WTC11 (cell line): ENCODE data around the gene CABLES1. TPM values are rescaled to one million over a fixed set of nuclear protein-coding genes. Genes with fewer than 3 reads are reported as not detected.

Experiments used
- ATAC-seq: fragments of 200-7000 bp; cut with Tn5 transposase; 2 replicates; pipeline ENCODE4 v1.10.0; 2021; ENCODE audit warnings: mild to moderate bottlenecking, moderate library complexity
- CTCF ChIA-PET: fragments of 300-600 bp; sonication (Branson Sonifier 250); formaldehyde crosslinking; loops from one replicate; lab custom pipeline; 2021; ENCODE audit warnings: antibody characterized with exemption; lab: Charles Lee
- POLR2A ChIA-PET: fragments of 350-600 bp; sonication (Branson Sonifier 250); formaldehyde crosslinking; loops from one replicate; lab custom pipeline; 2021; ENCODE audit warnings: antibody characterized with exemption; lab: Charles Lee
- DNase-seq: peaks from one replicate; pipeline ENCODE4 v3.0.0; 2021; ENCODE audit warnings: low spot score
- H3K27ac Mint-ChIP-seq: 2 replicates; pipeline ENCODE4 v1.8.0; 2021; ENCODE audit warnings: mixed read lengths
- H3K27me3 Mint-ChIP-seq: 2 replicates; pipeline ENCODE4 v1.8.0; 2021; ENCODE audit warnings: low read depth, mild to moderate bottlenecking, moderate library complexity, mixed read lengths
- H3K36me3 Mint-ChIP-seq: 2 replicates; pipeline ENCODE4 v1.8.0; 2021; ENCODE audit warnings: mixed read lengths
- H3K4me1 Mint-ChIP-seq: 2 replicates; pipeline ENCODE4 v1.8.0; 2022; ENCODE audit warnings: mixed read lengths
- H3K4me3 Mint-ChIP-seq: 2 replicates; pipeline ENCODE4 v1.8.0; 2021; ENCODE audit warnings: mild to moderate bottlenecking, moderate library complexity, mixed read lengths
- H3K9me3 Mint-ChIP-seq: 2 replicates; pipeline ENCODE4 v1.8.0; 2021; ENCODE audit warnings: mixed read lengths
- E2F1 ChIP-seq: sonication (generic); formaldehyde crosslinking; IDR thresholded peaks from 2 replicates; pipeline ENCODE4 v1.8.0; 2022; ENCODE audit warnings: mild to moderate bottlenecking, missing genetic modification reagents
- EMX1 ChIP-seq: fragments of 250-450 bp; sonication (Bioruptor Pico); IDR thresholded peaks from 2 replicates; pipeline ENCODE4 v1.8.0; 2021; ENCODE audit warnings: mild to moderate bottlenecking
- ETV6 ChIP-seq: sonication (generic); formaldehyde crosslinking; IDR thresholded peaks from 2 replicates; pipeline ENCODE4 v1.8.1; 2022; ENCODE audit warnings: mild to moderate bottlenecking, missing genetic modification reagents
- FOXP1 ChIP-seq: sonication (generic); formaldehyde crosslinking; IDR thresholded peaks from 2 replicates; pipeline ENCODE4 v1.8.0; 2022; ENCODE audit warnings: missing genetic modification reagents, mild to moderate bottlenecking, moderate library complexity, borderline replicate concordance
- KAT7 ChIP-seq: sonication (generic); formaldehyde crosslinking; IDR thresholded peaks from 2 replicates; pipeline ENCODE4 v1.8.1; 2023; ENCODE audit warnings: missing genetic modification reagents, mild to moderate bottlenecking, borderline replicate concordance
- MXD4 ChIP-seq: fragments of 250-450 bp; sonication (Bioruptor Pico); IDR thresholded peaks from 2 replicates; pipeline ENCODE4 v1.8.0; 2021; ENCODE audit warnings: mild to moderate bottlenecking, moderate library complexity, borderline replicate concordance
- NR2C2 ChIP-seq: sonication (generic); formaldehyde crosslinking; IDR thresholded peaks from 2 replicates; pipeline ENCODE4 v1.8.0; 2022; ENCODE audit warnings: mild to moderate bottlenecking, missing genetic modification reagents
- PRDM15 ChIP-seq: sonication (generic); formaldehyde crosslinking; IDR thresholded peaks from 2 replicates; pipeline ENCODE4 v1.8.0; 2022; ENCODE audit warnings: missing genetic modification reagents
- PRRX2 ChIP-seq: fragments of 250-450 bp; sonication (Bioruptor Pico); IDR thresholded peaks from 2 replicates; pipeline ENCODE4 v1.8.0; 2021; ENCODE audit warnings: mild to moderate bottlenecking
- TCF7 ChIP-seq: sonication (generic); formaldehyde crosslinking; IDR thresholded peaks from 2 replicates; pipeline ENCODE4 v1.8.0; 2022; ENCODE audit warnings: mild to moderate bottlenecking, low read depth, missing genetic modification reagents, moderate library complexity
- ZNF219 ChIP-seq: sonication (generic); formaldehyde crosslinking; IDR thresholded peaks from 2 replicates; pipeline ENCODE4 v1.8.0; 2023; ENCODE audit warnings: missing genetic modification reagents, mild to moderate bottlenecking, borderline replicate concordance
- ZNF263 ChIP-seq: sonication (generic); formaldehyde crosslinking; IDR thresholded peaks from 2 replicates; pipeline ENCODE4 v1.8.1; 2022; ENCODE audit warnings: low read depth, mild to moderate bottlenecking, moderate library complexity, missing genetic modification reagents
- ZNF317 ChIP-seq: sonication (generic); formaldehyde crosslinking; IDR thresholded peaks from 2 replicates; pipeline ENCODE4 v1.8.1; 2023; ENCODE audit warnings: low read depth, mild to moderate bottlenecking, moderate library complexity, missing genetic modification reagents, borderline replicate concordance
- ZNF396 ChIP-seq: fragments of 250-450 bp; sonication (Bioruptor Pico); IDR thresholded peaks from 2 replicates; pipeline ENCODE4 v1.8.0; 2021; ENCODE audit warnings: mild to moderate bottlenecking, moderate library complexity, borderline replicate concordance
- ZNF423 ChIP-seq: fragments of 250-450 bp; sonication (Bioruptor Pico); IDR thresholded peaks from 2 replicates; pipeline ENCODE4 v2.1.2; 2022; ENCODE audit warnings: mild to moderate bottlenecking, moderate library complexity
- total RNA-seq: library from RNA; stranded (reverse); gene quantifications from 3 replicates; pipeline ENCODE4 v1.2.3, GENCODE V29; 2021
- TF ChIP-seq, protein P1 (sequence below): fragments of 250-450 bp; sonication (Bioruptor Pico); conservative IDR thresholded peaks from 2 replicates; pipeline ENCODE4 v1.9.0; 2021; ENCODE audit warnings: mild to moderate bottlenecking
- TF ChIP-seq, protein P2 (sequence below): sonication (generic); formaldehyde crosslinking; IDR thresholded peaks from 2 replicates; pipeline ENCODE4 v1.8.1; 2022; ENCODE audit warnings: low read depth, missing genetic modification reagents, borderline replicate concordance
- TF ChIP-seq, protein P3 (sequence below): fragments of 250-450 bp; sonication (Bioruptor Pico); IDR thresholded peaks from 2 replicates; pipeline ENCODE4 v1.9.0; 2021; ENCODE audit warnings: mild to moderate bottlenecking
- TF ChIP-seq, protein P4 (sequence below): sonication (generic); formaldehyde crosslinking; IDR thresholded peaks from 2 replicates; pipeline ENCODE4 v1.8.0; 2022; ENCODE audit warnings: mild to moderate bottlenecking, missing genetic modification reagents

The CABLES1 gene
- total RNA-seq, 1 experiment from 2014 or later, result 17.0 TPM

DNA sequence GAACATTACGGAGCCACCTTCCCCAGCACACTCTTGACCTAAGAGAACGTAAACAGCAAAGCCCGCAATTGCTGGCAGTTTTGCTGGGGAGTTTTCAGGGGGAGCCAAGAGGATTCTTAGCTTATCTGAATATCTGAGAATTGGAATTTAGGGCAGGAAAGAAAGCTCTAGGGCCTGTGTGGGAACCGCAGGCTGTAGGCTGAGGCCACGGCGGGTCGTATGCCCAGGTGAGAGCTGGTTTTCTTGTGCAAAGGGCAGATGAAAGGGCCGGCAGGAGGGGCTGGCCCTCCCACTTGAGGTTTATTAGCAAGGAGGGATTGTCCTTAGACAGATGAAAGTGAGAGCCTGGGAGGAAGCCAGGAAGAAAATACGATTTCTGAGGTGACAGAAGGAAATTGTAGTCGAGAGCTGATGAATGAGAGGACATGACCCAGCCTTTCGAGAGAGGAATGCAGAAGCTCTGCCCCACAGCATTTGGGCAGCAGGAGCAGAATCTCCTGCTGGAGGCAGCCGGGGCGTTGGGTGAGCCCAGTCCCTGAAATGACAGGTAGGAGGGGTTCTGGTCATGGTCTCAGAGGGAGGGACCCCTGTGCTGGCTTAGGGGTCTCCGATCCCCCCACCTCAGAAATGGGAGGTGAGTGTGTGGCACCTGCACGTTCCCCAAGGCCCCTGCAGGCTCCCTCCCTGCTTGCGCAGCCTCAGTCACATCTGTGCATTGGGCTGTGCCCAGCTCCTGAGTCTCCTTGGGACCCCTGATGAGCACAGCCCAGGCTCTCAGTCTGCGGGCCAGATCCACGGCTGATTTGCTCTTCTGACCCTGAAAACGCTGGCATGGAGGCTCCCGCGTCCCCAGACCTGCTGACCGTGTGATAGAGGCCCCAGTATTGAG lies 61.1 kb downstream of the CABLES1 start:
- ChIA-PET CTCF (interaction anchor here (0.9 to 5.2 kb wide), 11 partner anchors 11 to 423 kb away, joined by 3 to 66 read pairs (median 4); no protein-coding TSS in a partner anchor), POLR2A (interaction anchor here (1.0 to 1.5 kb wide), 3 partner anchors 27 to 62 kb away, joined by 3 to 4 read pairs (median 3); no protein-coding TSS in a partner anchor)
- Mint-ChIP-seq H3K36me3 (peaks cover 44% of the 10 kb centered on the region), H3K27me3 (no peaks in the 10 kb centered on the region), H3K4me3 (no peak overlapping the region), H3K4me1 (peaks cover 49% of the 10 kb centered on the region), H3K27ac (peak overlapping the region; percentile 94), H3K9me3 (no peaks in the 10 kb centered on the region)
- ATAC-seq (peak; percentile 84), DNase-seq (peak; percentile 62)
- no peak for TF ChIP-seq ZNF423 (CRISPR knock-in tag)
- no peak for TF ChIP-seq ZNF263
- no peak for TF ChIP-seq FOXP1

GRCh38 chr18:23198217-23198845 lies 63.0 kb downstream of the CABLES1 start:
- ATAC-seq (no peak), DNase-seq (no peak)
- H3K4me1 Mint-ChIP-seq, result peaks cover 56% of the 10 kb centered on the region
- no peaks in the 10 kb centered on the region for H3K27me3 Mint-ChIP-seq
- ChIA-PET POLR2A (interaction anchor here (0.6 kb wide), 1 partner anchor 156 kb away, joined by 3 read pairs; no protein-coding TSS in a partner anchor), CTCF (interaction anchor here (0.6 to 5.2 kb wide), 2 partner anchors 9 to 207 kb away, joined by 3 to 66 read pairs; no protein-coding TSS in a partner anchor)
- H3K9me3 Mint-ChIP-seq, result peaks cover 4% of the 10 kb centered on the region; the same call in 1 of the 2 replicates
- H3K27ac Mint-ChIP-seq, result no peak overlapping the region
- H3K36me3 Mint-ChIP-seq, result peaks cover 59% of the 10 kb centered on the region
- TF ChIP-seq ETV6 (no peak), ZNF219 (no peak), E2F1 (CRISPR knock-in tag) (no peak), MXD4 (CRISPR knock-in tag) (no peak), ZNF317 (CRISPR knock-in tag) (no peak), PRRX2 (CRISPR knock-in tag) (no peak), EMX1 (CRISPR knock-in tag) (no peak), TCF7 (CRISPR knock-in tag) (no peak), PRDM15 (CRISPR knock-in tag) (no peak), KAT7 (CRISPR knock-in tag) (no peak), ZNF396 (CRISPR knock-in tag) (no peak), NR2C2 (CRISPR knock-in tag) (no peak)
- TF ChIP-seq, protein P1, sequence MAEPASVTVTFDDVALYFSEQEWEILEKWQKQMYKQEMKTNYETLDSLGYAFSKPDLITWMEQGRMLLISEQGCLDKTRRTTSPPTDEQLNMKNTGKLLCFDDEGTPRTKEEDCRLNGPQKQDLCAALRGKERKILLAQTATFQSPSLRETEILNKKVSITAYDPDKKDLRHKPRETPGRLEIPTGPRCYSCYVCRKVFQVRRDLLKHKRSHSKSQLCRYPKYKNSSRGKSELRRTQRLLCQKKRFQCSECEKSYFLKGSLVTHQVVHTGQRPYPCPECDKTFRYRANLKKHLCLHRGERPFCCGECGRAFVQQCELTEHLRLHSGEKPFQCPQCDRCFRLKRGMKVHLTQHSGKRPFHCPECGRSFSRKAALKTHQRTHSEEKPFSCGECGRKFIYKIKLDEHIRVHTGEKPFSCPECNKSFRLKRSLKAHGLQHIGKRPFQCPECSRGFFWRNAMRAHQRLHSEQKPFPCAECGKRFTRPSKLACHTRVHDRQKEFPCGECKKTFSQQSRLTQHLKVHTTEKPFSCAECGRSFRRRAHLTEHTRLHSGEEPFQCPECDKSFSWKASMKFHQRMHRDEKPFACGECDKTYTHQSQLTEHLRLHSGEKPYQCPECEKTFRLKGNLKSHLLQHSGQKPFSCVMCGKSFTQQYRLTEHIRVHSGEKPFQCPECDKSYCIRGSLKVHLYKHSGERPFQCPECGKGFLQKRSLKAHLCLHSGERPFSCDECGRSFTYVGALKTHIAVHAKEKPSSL (CRISPR knock-in tag), result no peak
- TF ChIP-seq, protein P2, sequence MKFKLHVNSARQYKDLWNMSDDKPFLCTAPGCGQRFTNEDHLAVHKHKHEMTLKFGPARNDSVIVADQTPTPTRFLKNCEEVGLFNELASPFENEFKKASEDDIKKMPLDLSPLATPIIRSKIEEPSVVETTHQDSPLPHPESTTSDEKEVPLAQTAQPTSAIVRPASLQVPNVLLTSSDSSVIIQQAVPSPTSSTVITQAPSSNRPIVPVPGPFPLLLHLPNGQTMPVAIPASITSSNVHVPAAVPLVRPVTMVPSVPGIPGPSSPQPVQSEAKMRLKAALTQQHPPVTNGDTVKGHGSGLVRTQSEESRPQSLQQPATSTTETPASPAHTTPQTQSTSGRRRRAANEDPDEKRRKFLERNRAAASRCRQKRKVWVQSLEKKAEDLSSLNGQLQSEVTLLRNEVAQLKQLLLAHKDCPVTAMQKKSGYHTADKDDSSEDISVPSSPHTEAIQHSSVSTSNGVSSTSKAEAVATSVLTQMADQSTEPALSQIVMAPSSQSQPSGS (CRISPR knock-in tag), result no peak
- TF ChIP-seq, protein P3, sequence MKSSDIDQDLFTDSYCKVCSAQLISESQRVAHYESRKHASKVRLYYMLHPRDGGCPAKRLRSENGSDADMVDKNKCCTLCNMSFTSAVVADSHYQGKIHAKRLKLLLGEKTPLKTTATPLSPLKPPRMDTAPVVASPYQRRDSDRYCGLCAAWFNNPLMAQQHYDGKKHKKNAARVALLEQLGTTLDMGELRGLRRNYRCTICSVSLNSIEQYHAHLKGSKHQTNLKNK, result no peak
- TF ChIP-seq, protein P4, sequence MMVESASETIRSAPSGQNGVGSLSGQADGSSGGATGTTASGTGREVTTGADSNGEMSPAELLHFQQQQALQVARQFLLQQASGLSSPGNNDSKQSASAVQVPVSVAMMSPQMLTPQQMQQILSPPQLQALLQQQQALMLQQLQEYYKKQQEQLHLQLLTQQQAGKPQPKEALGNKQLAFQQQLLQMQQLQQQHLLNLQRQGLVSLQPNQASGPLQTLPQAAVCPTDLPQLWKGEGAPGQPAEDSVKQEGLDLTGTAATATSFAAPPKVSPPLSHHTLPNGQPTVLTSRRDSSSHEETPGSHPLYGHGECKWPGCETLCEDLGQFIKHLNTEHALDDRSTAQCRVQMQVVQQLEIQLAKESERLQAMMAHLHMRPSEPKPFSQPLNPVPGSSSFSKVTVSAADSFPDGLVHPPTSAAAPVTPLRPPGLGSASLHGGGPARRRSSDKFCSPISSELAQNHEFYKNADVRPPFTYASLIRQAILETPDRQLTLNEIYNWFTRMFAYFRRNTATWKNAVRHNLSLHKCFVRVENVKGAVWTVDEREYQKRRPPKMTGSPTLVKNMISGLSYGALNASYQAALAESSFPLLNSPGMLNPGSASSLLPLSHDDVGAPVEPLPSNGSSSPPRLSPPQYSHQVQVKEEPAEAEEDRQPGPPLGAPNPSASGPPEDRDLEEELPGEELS (CRISPR knock-in tag), result no peak
- TF ChIP-seq, all 79 proteins: peak for 0
- H3K4me3 Mint-ChIP-seq, result no peak overlapping the region
